Measurements from ENCODE around the gene ZNF41.
"Not testable (repeated sequence)": the region's sequence is repeated elsewhere in the genome, so short reads cannot be mapped to it uniquely, and the experiment has no call there.

The ZNF41 gene

DNA sequence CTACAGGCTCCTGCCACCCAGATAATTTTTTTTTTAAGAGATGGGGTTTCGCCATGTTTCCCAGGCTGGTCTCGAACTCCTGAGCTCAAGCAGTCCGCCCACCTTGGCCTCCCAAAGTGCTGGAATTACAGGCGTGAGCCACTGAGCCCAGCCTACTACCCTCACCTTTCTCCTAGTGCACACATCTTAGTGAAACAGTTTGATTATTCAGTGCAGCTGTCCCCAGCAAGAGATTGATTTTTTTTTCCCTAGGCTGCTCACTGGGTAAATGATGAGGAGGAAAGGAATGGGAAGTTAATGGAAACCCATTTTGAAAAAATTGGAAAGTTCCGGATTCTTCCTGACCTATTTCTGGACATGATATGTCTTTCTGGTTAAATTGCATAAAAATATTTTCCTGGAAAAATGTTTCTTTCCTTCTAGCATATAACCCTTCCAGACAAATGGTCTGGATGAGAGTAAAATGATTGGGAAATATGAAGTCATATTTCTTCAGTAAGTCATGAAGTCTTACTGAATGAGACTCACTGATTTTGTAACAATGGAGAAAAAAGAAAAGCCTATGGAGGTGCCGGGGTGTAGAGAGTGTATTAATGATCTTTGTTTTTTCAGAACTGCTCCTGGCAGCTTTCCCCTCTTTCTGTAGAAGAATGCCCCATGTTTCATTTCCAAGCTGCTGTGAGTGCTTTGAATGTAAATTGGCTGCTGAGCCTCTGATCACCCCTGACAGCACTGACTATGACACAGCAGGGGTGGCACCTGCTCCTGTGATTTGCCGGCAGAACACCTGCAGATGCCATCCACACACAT, 19.5 kb upstream of the ZNF41 start:
- in situ Hi-C loops (cut with MboI; ENCODE audit: low pct_unique_long_range_greater_than_20kb, low sequenced_read_pairs, unreplicated experiment): loop anchor here (25.0 kb wide), 1 partner anchor 315 kb away; the partner anchor contains the start of gene UBA1
- no peak for DNase-seq (ENCODE audit: low spot score)
- TF ChIP-seq, protein P1, sequence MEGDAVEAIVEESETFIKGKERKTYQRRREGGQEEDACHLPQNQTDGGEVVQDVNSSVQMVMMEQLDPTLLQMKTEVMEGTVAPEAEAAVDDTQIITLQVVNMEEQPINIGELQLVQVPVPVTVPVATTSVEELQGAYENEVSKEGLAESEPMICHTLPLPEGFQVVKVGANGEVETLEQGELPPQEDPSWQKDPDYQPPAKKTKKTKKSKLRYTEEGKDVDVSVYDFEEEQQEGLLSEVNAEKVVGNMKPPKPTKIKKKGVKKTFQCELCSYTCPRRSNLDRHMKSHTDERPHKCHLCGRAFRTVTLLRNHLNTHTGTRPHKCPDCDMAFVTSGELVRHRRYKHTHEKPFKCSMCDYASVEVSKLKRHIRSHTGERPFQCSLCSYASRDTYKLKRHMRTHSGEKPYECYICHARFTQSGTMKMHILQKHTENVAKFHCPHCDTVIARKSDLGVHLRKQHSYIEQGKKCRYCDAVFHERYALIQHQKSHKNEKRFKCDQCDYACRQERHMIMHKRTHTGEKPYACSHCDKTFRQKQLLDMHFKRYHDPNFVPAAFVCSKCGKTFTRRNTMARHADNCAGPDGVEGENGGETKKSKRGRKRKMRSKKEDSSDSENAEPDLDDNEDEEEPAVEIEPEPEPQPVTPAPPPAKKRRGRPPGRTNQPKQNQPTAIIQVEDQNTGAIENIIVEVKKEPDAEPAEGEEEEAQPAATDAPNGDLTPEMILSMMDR (IDR thresholded peaks at IDR 0.05; ENCODE audit: extremely low read depth, insufficient read depth, missing control alignments): no peak

DNA sequence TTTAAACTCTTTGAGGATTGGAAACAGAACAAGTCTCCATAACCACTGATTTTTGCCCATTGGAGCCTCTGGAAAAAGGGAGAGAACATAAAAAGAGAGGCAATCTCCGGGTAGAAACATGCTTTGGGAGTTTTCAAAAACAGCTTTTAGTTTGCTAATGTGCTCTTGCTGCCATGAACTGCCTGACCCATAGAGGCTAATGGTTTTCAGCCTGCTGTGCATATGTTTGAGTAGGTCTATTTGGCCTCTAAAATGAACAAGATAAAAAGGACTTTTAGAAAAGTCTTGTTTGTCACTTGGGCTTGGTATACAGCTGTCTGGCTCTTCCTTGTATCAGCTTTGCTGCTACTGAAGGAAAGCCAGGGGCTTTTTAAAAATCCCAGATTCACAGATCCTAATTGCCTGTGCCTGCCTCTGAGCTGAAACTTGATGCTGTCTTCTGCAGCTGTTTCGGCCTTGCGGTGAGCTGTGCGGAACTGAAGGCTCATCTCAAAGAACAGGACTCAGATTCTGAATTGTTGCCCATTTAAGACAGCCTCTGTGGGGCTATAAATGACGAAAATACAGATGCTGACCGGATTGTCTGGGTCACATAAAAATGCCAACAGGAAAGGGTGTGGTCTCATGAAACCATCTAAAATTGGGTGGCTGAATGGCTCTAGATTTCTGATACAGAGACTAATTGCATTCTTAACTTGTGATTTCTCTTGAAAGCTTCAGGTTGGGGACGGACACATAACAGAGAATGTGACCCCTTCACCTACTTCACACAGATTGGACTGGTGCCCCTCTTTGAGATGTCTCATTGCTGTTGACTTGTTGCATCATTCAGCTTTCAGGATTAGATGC, 18.4 kb upstream of the ZNF41 start:
- DNase-seq (ENCODE audit: low spot score): no peak
- in situ Hi-C loops (cut with MboI; ENCODE audit: low pct_unique_long_range_greater_than_20kb, low sequenced_read_pairs, unreplicated experiment): loop anchor here (25.0 kb wide), 1 partner anchor 314 kb away; the partner anchor contains the start of gene UBA1
- TF ChIP-seq, protein P1 (IDR thresholded peaks at IDR 0.05; ENCODE audit: extremely low read depth, insufficient read depth, missing control alignments): no peak

DNA sequence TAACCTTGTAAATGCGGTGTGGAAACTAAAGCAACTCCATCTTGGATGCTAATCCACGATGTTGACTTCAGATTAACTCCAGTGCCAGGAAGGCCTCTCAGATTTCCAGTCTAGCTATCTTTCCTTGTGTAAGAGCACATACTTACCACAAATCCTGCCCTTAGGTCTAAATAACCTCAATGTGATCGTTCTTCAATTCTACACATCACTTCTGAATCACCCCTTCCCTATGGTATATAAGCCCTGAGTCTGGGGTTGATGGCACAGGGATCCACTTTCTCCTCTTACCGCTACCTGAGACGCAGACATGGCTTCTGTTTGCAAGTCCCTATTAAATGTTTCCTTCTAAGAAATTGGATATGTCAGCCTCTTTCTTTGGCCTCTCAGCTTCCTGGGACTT, 17.5 kb upstream of the ZNF41 start:
- no peak for DNase-seq (ENCODE audit: low spot score)
- in situ Hi-C loops (cut with MboI; ENCODE audit: low pct_unique_long_range_greater_than_20kb, low sequenced_read_pairs, unreplicated experiment): loop anchor here (25.0 kb wide), 1 partner anchor 313 kb away; the partner anchor contains the start of gene UBA1
- TF ChIP-seq, protein P1 (IDR thresholded peaks at IDR 0.05; ENCODE audit: extremely low read depth, insufficient read depth, missing control alignments): no peak

GRCh38 chrX:47499293-47499692, 16.3 kb upstream of the ZNF41 start:
- no peak for DNase-seq (ENCODE audit: low spot score)
- in situ Hi-C loops (cut with MboI; ENCODE audit: low pct_unique_long_range_greater_than_20kb, low sequenced_read_pairs, unreplicated experiment): no loop called here
- TF ChIP-seq, protein P1 (IDR thresholded peaks at IDR 0.05; ENCODE audit: extremely low read depth, insufficient read depth, missing control alignments): no peak

DNA sequence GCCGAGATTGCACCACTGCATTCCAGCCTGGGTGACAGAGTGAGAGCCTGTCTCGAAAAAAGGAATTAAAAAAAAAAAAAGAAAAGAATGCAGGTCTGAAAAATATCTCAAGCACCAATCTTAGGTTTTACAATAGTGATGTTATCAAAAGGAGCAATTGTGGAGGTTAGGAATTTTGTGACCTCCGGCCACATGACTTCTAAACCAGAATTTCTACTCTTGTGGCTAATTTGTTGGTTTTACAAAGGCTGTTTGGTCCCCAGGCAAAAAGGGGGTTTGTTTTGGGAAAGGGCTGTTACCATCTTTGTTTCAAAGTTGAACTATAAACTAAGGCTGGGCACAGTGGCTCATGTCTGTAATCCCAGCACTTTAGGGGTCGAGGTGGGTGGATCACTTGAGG, 15.4 kb upstream of the ZNF41 start:
- TF ChIP-seq, protein P1 (IDR thresholded peaks at IDR 0.05; ENCODE audit: extremely low read depth, insufficient read depth, missing control alignments): no peak
- in situ Hi-C loops (cut with MboI; ENCODE audit: low pct_unique_long_range_greater_than_20kb, low sequenced_read_pairs, unreplicated experiment): no loop called here

DNA sequence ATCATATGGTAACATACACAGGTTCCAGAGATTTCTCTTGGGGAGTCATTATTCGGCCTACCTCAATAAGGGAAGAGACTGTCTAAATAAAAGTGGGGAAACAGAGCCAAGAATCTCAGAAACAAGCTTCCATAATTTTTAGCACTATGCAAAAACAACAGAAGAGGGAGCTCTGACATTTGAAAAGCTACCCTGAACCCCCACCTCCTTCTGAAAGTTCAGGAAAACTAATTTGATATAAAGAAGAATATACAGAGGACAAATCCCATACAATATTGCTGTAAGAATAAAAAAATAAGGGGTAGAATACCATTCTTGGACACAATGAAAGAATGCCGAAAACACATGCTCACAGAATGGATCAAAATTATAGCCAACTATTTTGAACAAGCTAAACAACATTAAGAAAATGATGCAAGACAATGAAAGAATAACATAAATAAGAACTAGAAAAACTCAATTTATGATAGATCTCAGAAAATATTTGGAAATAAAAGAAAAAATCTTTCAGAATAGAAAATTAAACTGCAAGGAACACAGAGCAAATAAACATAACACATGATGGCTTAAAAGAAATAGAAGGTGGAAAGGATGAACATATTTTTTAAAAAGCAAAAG, 14.4 kb upstream of the ZNF41 start:
- TF ChIP-seq, protein P1 (IDR thresholded peaks at IDR 0.05; ENCODE audit: extremely low read depth, insufficient read depth, missing control alignments): peak; percentile 27
- in situ Hi-C loops (cut with MboI; ENCODE audit: low pct_unique_long_range_greater_than_20kb, low sequenced_read_pairs, unreplicated experiment): no loop called here
- no peak for DNase-seq (ENCODE audit: low spot score)

More for the DNA sequence above, 15.4 kb upstream of the ZNF41 start:
- no peak for DNase-seq (ENCODE audit: low spot score)

DNA sequence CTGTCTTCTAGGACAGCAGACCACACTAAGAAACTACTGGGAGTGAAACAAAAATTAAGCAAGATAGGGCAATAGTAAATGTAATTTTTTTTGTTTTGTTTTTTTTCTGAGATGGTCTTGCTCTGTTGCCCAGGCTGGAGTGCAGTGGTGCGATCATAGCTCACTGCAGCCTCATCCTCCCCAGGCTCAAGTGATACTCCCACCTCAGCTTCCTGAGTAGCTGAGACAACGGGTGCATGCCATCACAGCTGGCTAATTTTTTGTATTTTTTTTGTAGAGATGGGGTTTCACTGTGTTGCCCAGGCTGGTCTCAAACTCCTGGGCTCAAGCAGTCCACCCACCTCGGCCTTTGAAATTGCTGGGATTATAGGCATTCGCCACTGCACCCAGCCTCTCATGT, 9.1 kb upstream of the ZNF41 start:
- DNase-seq (ENCODE audit: low spot score); in situ Hi-C loops (cut with MboI; ENCODE audit: low pct_unique_long_range_greater_than_20kb, low sequenced_read_pairs, unreplicated experiment): not testable (repeated sequence)
